Smooth muscle cell (in vitro differentiated cells): ENCODE results near the gene RTKN2. TPM values are rescaled to one million over a fixed set of nuclear protein-coding genes. Genes with fewer than 3 reads are reported as not detected.

Experiments
- DNase-seq: peaks from one replicate; lab custom pipeline; 2025; ENCODE audit not compliant: unreplicated experiment; lab: John Stamatoyannopoulos, UW
- H2AFZ ChIP-seq: fragments of 200-600 bp; sonication (generic); 2 replicates; pipeline ENCODE4 v1.6.0; 2016; ENCODE audit warnings: antibody characterized with exemption, low read depth, mild to moderate bottlenecking
- H3F3A ChIP-seq: fragments of 200-600 bp; sonication (generic); 2 replicates; pipeline ENCODE4 v1.6.0; 2017; ENCODE audit warnings: antibody characterized with exemption, low read depth
- H3K27ac ChIP-seq: fragments of 200-600 bp; sonication (generic); 2 replicates; pipeline ENCODE4 v1.5.1; 2016; ENCODE audit warnings: low read depth, mild to moderate bottlenecking
- H3K27me3 ChIP-seq: fragments of 200-600 bp; sonication (generic); 2 replicates; pipeline ENCODE4 v1.6.1; 2016; ENCODE audit warnings: low read depth, mild to moderate bottlenecking
- H3K36me3 ChIP-seq: fragments of 200-600 bp; sonication (generic); 2 replicates; pipeline ENCODE4 v1.5.1; 2016; ENCODE audit warnings: low read depth
- H3K4me1 ChIP-seq: fragments of 200-600 bp; sonication (generic); 2 replicates; pipeline ENCODE4 v1.5.1; 2016; ENCODE audit warnings: low read depth
- H3K4me2 ChIP-seq: fragments of 200-600 bp; sonication (generic); 2 replicates; pipeline ENCODE4 v1.6.0; 2016; ENCODE audit warnings: mild to moderate bottlenecking
- H3K4me3 ChIP-seq: fragments of 200-600 bp; sonication (generic); 2 replicates; pipeline ENCODE4 v1.5.1; 2016; ENCODE audit warnings: mild to moderate bottlenecking
- H3K79me2 ChIP-seq: fragments of 200-600 bp; sonication (generic); 2 replicates; pipeline ENCODE4 v1.6.0; 2016; ENCODE audit warnings: low read depth, mild to moderate bottlenecking
- H3K9ac ChIP-seq: fragments of 200-600 bp; sonication (generic); 2 replicates; pipeline ENCODE4 v1.6.0; 2016; ENCODE audit warnings: low read depth
- H3K9me3 ChIP-seq: fragments of 200-600 bp; sonication (generic); replicated peaks from 2 replicates; pipeline ENCODE4 v1.5.1; 2016; ENCODE audit warnings: low read depth
- H4K20me1 ChIP-seq: fragments of 200-600 bp; sonication (generic); 2 replicates; pipeline ENCODE4 v1.6.0; 2016; ENCODE audit warnings: low read depth
- CTCF ChIP-seq: fragments of 200-600 bp; sonication (generic); IDR thresholded peaks from 2 replicates; pipeline ENCODE4 v1.5.1; 2017; ENCODE audit warnings: borderline replicate concordance, mild to moderate bottlenecking, antibody characterized with exemption; ENCODE audit not compliant: insufficient read depth, poor library complexity, severe bottlenecking
- WGBS: methylation state at CpG from one replicate; pipeline ENCODE4 v1.1.7; 2016; ENCODE audit warnings: low lambda C conversion rate; 5-methylcytosine and 5-hydroxymethylcytosine counted together
- polyA plus RNA-seq: library from polyadenylated mRNA; unstranded; fragments of >200 nt; fragmentation: Nextera tagmentation; extraction: Ambion mirVana; gene quantifications from 2 replicates; pipeline ENCODE4 v1.2.1, GENCODE V29; 2016
- total RNA-seq: library from RNA; depleted of rRNA; stranded (reverse); fragments of >200 nt; gene quantifications from 2 replicates; pipeline ENCODE4 v1.2.3, GENCODE V29; 2014

RTKN2 gene
- total and polyA plus RNA-seq, 2 experiments from 2014 or later, result 1.6 to 4.9 TPM

GRCh38 chr10:62177111-62177510 is 91.5 kb downstream of the RTKN2 start:
- Histone ChIP-seq H3K36me3 (no peaks in the 10 kb centered on the region), H3K4me3 (no peak overlapping the region), H3K27me3 (no peaks in the 10 kb centered on the region), H3K27ac (no peak overlapping the region), H3K4me2 (no peak overlapping the region), H3K9me3 (no peaks in the 10 kb centered on the region), H3K79me2 (no peaks in the 10 kb centered on the region), H2AFZ (no peak overlapping the region), H3F3A (no peaks in the 10 kb centered on the region), H3K9ac (no peak overlapping the region), H3K4me1 (no peaks in the 10 kb centered on the region), H4K20me1 (no peaks in the 10 kb centered on the region)
- DNase-seq, result no peak
- no peak for TF ChIP-seq CTCF
- WGBS, result 93% methylated on average over 3 of the region's 3 CpGs

- no peaks in the 10 kb centered on the region for H3K36me3 ChIP-seq
- H3K9ac ChIP-seq, result no peak overlapping the region
- TF ChIP-seq CTCF, result no peak
- WGBS, result 90% methylated on average over 2 of the region's 2 CpGs
- no peaks in the 10 kb centered on the region for H3K9me3 ChIP-seq
- no peak overlapping the region for H3K4me2 ChIP-seq
- H3K27me3 ChIP-seq, result no peaks in the 10 kb centered on the region
- H3K79me2 ChIP-seq, result no peaks in the 10 kb centered on the region
- no peak overlapping the region for H2AFZ ChIP-seq
- H3K27ac ChIP-seq, result no peak overlapping the region
- no peak overlapping the region for H3K4me3 ChIP-seq
- H4K20me1 ChIP-seq, result no peaks in the 10 kb centered on the region
- no peaks in the 10 kb centered on the region for H3K4me1 ChIP-seq
- DNase-seq, result no peak
- H3F3A ChIP-seq, result no peaks in the 10 kb centered on the region
Measured at GRCh38 chr10:62175251-62175650, 93.4 kb downstream of the RTKN2 start.

- no peaks in the 10 kb centered on the region for H3K4me1 ChIP-seq
- no peak overlapping the region for H3K4me2 ChIP-seq
- TF ChIP-seq CTCF, result no peak
- no peaks in the 10 kb centered on the region for H3K27me3 ChIP-seq
- no peaks in the 10 kb centered on the region for H3K36me3 ChIP-seq
- H3K9ac ChIP-seq, result no peak overlapping the region
- DNase-seq, result no peak
- no peak overlapping the region for H2AFZ ChIP-seq
- no peak overlapping the region for H3K4me3 ChIP-seq
- H3F3A ChIP-seq, result no peaks in the 10 kb centered on the region
- no peaks in the 10 kb centered on the region for H3K9me3 ChIP-seq
- no peaks in the 10 kb centered on the region for H4K20me1 ChIP-seq
- H3K27ac ChIP-seq, result no peak overlapping the region
- H3K79me2 ChIP-seq, result no peaks in the 10 kb centered on the region
Measured at GRCh38 chr10:62172465-62172864, 96.2 kb downstream of the RTKN2 start.

- H3K4me1 ChIP-seq, result no peaks in the 10 kb centered on the region
- 81% methylated on average over 2 of the region's 2 CpGs for WGBS
Measured at GRCh38 chr10:62171791-62172190, 96.9 kb downstream of the RTKN2 start.

More at GRCh38 chr10:62171791-62172190, 96.9 kb downstream of the RTKN2 start:
- TF ChIP-seq CTCF, result no peak
- H4K20me1 ChIP-seq, result no peaks in the 10 kb centered on the region
- H3K9me3 ChIP-seq, result no peaks in the 10 kb centered on the region
- no peak overlapping the region for H3K4me2 ChIP-seq
- H3K79me2 ChIP-seq, result no peaks in the 10 kb centered on the region
- no peak overlapping the region for H3K4me3 ChIP-seq
- no peak overlapping the region for H2AFZ ChIP-seq
- no peak overlapping the region for H3K9ac ChIP-seq
- no peak overlapping the region for H3K27ac ChIP-seq
- DNase-seq, result no peak
- no peaks in the 10 kb centered on the region for H3F3A ChIP-seq
- no peaks in the 10 kb centered on the region for H3K36me3 ChIP-seq
- H3K27me3 ChIP-seq, result no peaks in the 10 kb centered on the region
